Ascending aorta (tissue), 2 donors: ENCODE results near the gene DNAJB1. TPM values are rescaled to one million over a fixed set of nuclear protein-coding genes. Genes with fewer than 3 reads are reported as not detected.
"Not testable (repeated sequence)": the region's sequence is repeated elsewhere in the genome, so short reads cannot be mapped to it uniquely, and the experiment has no call there.

ENCODE experiments used
- DNase-seq, 2 donors: peaks; one replicate each; pipeline ENCODE4 v3.0.0-alpha.2; 2019; ENCODE audit warnings: low spot score in 2 of 2
- H3K27ac ChIP-seq, 2 donors: fragments of 200-600 bp; sonication (generic); one replicate each; pipeline ENCODE4 v1.5.1; 2016 to 2017; ENCODE audit warnings: mild to moderate bottlenecking in 1 of 2
- H3K27me3 ChIP-seq: fragments of 200-600 bp; sonication (generic); one replicate; pipeline ENCODE4 v1.5.1; 2017
- H3K36me3 ChIP-seq, 2 donors: fragments of 200-600 bp; sonication (generic); one replicate each; pipeline ENCODE4 v1.5.1; 2016
- H3K4me1 ChIP-seq, 2 donors: fragments of 200-600 bp; sonication (generic); one replicate each; pipeline ENCODE4 v1.5.1; 2016 to 2017; ENCODE audit warnings: mild to moderate bottlenecking in 1 of 2
- H3K4me3 ChIP-seq, 2 donors: fragments of 200-600 bp; sonication (generic); one replicate each; pipeline ENCODE4 v1.5.1; 2016 to 2017; ENCODE audit warnings: mild to moderate bottlenecking in 1 of 2
- H3K9me3 ChIP-seq, 2 donors: fragments of 200-600 bp; sonication (generic); one replicate each; pipeline ENCODE4 v1.5.1; 2016
- CTCF ChIP-seq, 3 experiments: fragments of 200-600 bp in 2 of 3; fragments of 450-650 bp in 1 of 3; sonication (generic) in 2 of 3; IDR thresholded peaks; one replicate each; pipeline ENCODE4 v1.5.1; 2016 to 2019; ENCODE audit warnings: antibody characterized with exemption in 3 of 3, mild to moderate bottlenecking in 1 of 3, moderate library complexity in 1 of 3
- intact Hi-C: fragments of 100-400 bp; cut with DNase I; formaldehyde crosslinking; loops from one replicate; pipeline ENCODE4 v1.15.1; 2023
- total RNA-seq: library from RNA; depleted of rRNA; stranded (reverse); fragments of >200 nt; gene quantifications from one replicate; pipeline ENCODE4 v1.1.0, GENCODE V29; 2016

Gene DNAJB1
- total RNA-seq, 1 donor from 2014 or later, result 73.8 TPM

GRCh38 chr19:14545716-14546082 is 27.5 kb upstream of the DNAJB1 start:
- Histone ChIP-seq H3K27ac (no peak overlapping the region), H3K27me3 (no peaks in the 10 kb centered on the region), H3K9me3 (no peaks in the 10 kb centered on the region), H3K4me3 (no peak overlapping the region), H3K4me1 (no peaks in the 10 kb centered on the region), H3K36me3 (peaks cover 0 to 5% of the 10 kb centered on the region in 2 donors)
- DNase-seq, result no peak
- TF ChIP-seq CTCF (IDR thresholded peaks at IDR 0.05), result no peak
- intact Hi-C loops, result no loop called here

- H3K4me1 ChIP-seq, result no peaks in the 10 kb centered on the region
- no peaks in the 10 kb centered on the region for H3K9me3 ChIP-seq
- intact Hi-C loops, result no loop called here
- no peak overlapping the region for H3K4me3 ChIP-seq
- TF ChIP-seq CTCF (IDR thresholded peaks at IDR 0.05), result no peak
- no peaks in the 10 kb centered on the region for H3K27me3 ChIP-seq
- peaks cover 0 to 5% of the 10 kb centered on the region in 2 donors for H3K36me3 ChIP-seq
- DNase-seq, result no peak
- H3K27ac ChIP-seq, result no peak overlapping the region
Measured at GRCh38 chr19:14544977-14545715, 26.9 kb upstream of the DNAJB1 start.

GRCh38 chr19:14544047-14544446 is 25.9 kb upstream of the DNAJB1 start:
- no peak for TF ChIP-seq CTCF (IDR thresholded peaks at IDR 0.05)
- no peaks in the 10 kb centered on the region for H3K4me1 ChIP-seq

GRCh38 chr19:14542711-14543328 is 24.6 kb upstream of the DNAJB1 start:
- no peak for DNase-seq
- H3K4me3 ChIP-seq, result no peak overlapping the region
- H3K9me3 ChIP-seq, result no peaks in the 10 kb centered on the region
- no peaks in the 10 kb centered on the region for H3K36me3 ChIP-seq
- no peak overlapping the region for H3K27ac ChIP-seq
- TF ChIP-seq CTCF (IDR thresholded peaks at IDR 0.05), result no peak
- H3K27me3 ChIP-seq, result no peaks in the 10 kb centered on the region
- intact Hi-C loops, result no loop called here
- no peaks in the 10 kb centered on the region for H3K4me1 ChIP-seq

More at GRCh38 chr19:14544047-14544446, 25.9 kb upstream of the DNAJB1 start:
- no peaks in the 10 kb centered on the region for H3K36me3 ChIP-seq
- no peak for DNase-seq
- intact Hi-C loops, result no loop called here
- H3K27ac ChIP-seq, result no peak overlapping the region
- H3K27me3 ChIP-seq, result no peaks in the 10 kb centered on the region
- H3K4me3 ChIP-seq, result no peak overlapping the region
- no peaks in the 10 kb centered on the region for H3K9me3 ChIP-seq

GRCh38 chr19:14541979-14542378 is 23.8 kb upstream of the DNAJB1 start:
- H3K36me3 ChIP-seq, H3K9me3 ChIP-seq, DNase-seq, H3K4me3 ChIP-seq, H3K4me1 ChIP-seq, H3K27me3 ChIP-seq, intact Hi-C loops, H3K27ac ChIP-seq: not testable (repeated sequence)

- Histone ChIP-seq H3K36me3 (no peaks in the 10 kb centered on the region), H3K4me1 (no peaks in the 10 kb centered on the region), H3K9me3 (no peaks in the 10 kb centered on the region), H3K4me3 (no peak overlapping the region), H3K27me3 (no peaks in the 10 kb centered on the region), H3K27ac (no peak overlapping the region)
- TF ChIP-seq CTCF (IDR thresholded peaks at IDR 0.05), result no peak
- intact Hi-C loops, result no loop called here
- DNase-seq, result no peak
Measured at GRCh38 chr19:14540741-14541525, 22.7 kb upstream of the DNAJB1 start.
